ENCODE results near the gene KNCN.

Gene KNCN

GRCh38 chr1:46520063-46520911 is 31.2 kb downstream of the KNCN start:
- TF ChIP-seq POLR2A (IDR thresholded peaks at IDR 0.05; ENCODE audit: low read depth, low read length) (no peak), TAF1 (IDR thresholded peaks at IDR 0.05; ENCODE audit: borderline replicate concordance, low read depth, low read length) (no peak), POLR2AphosphoS5 (IDR thresholded peaks at IDR 0.05; ENCODE audit: low read depth, low read length) (no peak)
- FAIRE-seq (no peak), DNase-seq (ENCODE audit: insufficient read length) (no peak)

GRCh38 chr1:46519209-46519608 is 32.2 kb downstream of the KNCN start:
- TF ChIP-seq TAF1 (IDR thresholded peaks at IDR 0.05; ENCODE audit: borderline replicate concordance, low read depth, low read length): no peak
- TF ChIP-seq POLR2A (IDR thresholded peaks at IDR 0.05; ENCODE audit: low read depth, low read length): no peak
- DNase-seq (ENCODE audit: insufficient read length) (no peak), FAIRE-seq (no peak)

DNA sequence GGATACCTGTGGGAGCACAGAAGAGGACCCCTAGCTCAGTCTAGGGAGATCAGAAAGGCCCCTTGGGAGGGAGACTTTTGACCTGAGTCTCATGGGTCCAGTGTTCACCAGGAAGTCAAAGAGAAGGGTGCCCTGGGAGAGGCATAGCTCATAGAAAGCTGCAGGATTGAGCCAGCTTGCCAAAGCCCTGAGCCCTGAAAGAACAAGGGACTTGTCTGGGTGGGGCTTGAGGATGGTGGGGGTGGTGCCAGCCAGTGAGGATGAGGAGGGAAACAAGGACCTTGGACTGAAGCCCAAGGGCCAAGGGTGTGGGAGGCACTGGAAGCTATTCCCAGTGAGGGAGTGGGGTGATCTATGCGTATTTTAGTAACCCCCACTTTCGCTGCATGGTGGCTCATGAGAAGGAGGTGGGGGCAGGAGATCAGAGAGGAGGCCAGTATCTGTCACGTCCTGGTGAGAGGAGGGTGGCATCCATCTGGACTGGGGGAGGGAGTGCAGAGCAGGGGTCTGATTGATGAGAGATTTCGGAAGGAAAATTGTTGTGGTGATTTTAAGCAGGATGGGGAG is 33.4 kb downstream of the KNCN start:
- TF ChIP-seq TAF1 (IDR thresholded peaks at IDR 0.05; ENCODE audit: borderline replicate concordance, low read depth, low read length) (no peak), POLR2AphosphoS5 (IDR thresholded peaks at IDR 0.05; ENCODE audit: low read depth, low read length) (no peak), POLR2A (IDR thresholded peaks at IDR 0.05; ENCODE audit: low read depth, low read length) (no peak)
- DNase-seq (ENCODE audit: insufficient read length) (no peak), FAIRE-seq (no peak)

DNA sequence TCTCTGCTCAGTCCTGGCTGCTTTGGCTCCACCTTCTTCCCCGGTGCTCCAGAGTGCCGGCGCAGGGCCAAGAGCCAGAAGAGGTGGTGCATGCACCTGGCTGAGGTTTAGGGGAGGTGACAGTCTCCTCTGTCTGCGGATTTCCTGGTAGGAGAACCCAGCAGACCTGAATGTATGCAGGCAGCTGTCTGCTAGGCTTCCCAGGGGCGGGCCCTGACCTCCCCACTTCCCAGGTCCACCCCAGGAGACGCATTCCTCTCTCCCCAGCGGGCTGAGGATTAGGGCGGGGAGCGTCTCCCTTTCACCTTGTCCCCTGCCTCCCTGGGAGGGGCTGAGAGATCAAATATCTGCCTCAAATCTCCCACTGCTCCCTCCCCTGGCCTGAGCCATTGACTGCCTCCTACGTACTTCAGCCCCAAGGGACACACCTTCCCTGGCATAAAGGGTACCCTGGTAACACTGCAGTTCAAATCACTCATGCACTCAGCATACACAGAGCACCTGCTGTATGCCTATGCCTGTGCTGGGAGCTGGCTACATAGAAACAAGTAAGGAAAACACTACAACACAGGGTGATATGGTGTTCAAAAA is 34.3 kb downstream of the KNCN start:
- TF ChIP-seq TAF1 (IDR thresholded peaks at IDR 0.05; ENCODE audit: borderline replicate concordance, low read depth, low read length): no peak
- TF ChIP-seq POLR2AphosphoS5 (IDR thresholded peaks at IDR 0.05; ENCODE audit: low read depth, low read length): no peak
- no peak for TF ChIP-seq POLR2A (IDR thresholded peaks at IDR 0.05; ENCODE audit: low read depth, low read length)
- DNase-seq (ENCODE audit: insufficient read length) (no peak), FAIRE-seq (no peak)

GRCh38 chr1:46516200-46516950 is 35.1 kb downstream of the KNCN start:
- no peak for TF ChIP-seq POLR2A (IDR thresholded peaks at IDR 0.05; ENCODE audit: low read depth, low read length)
- TF ChIP-seq POLR2AphosphoS5 (IDR thresholded peaks at IDR 0.05; ENCODE audit: low read depth, low read length): no peak
- no peak for TF ChIP-seq TAF1 (IDR thresholded peaks at IDR 0.05; ENCODE audit: borderline replicate concordance, low read depth, low read length)
- no peak for FAIRE-seq

GRCh38 chr1:46515576-46515975 is 35.9 kb downstream of the KNCN start:
- FAIRE-seq (no peak), DNase-seq (ENCODE audit: insufficient read length) (no peak)
- TF ChIP-seq TAF1 (IDR thresholded peaks at IDR 0.05; ENCODE audit: borderline replicate concordance, low read depth, low read length) (no peak), POLR2A (IDR thresholded peaks at IDR 0.05; ENCODE audit: low read depth, low read length) (no peak), POLR2AphosphoS5 (IDR thresholded peaks at IDR 0.05; ENCODE audit: low read depth, low read length) (no peak)

More at GRCh38 chr1:46516200-46516950, 35.1 kb downstream of the KNCN start:
- DNase-seq (ENCODE audit: insufficient read length): no peak

DNA sequence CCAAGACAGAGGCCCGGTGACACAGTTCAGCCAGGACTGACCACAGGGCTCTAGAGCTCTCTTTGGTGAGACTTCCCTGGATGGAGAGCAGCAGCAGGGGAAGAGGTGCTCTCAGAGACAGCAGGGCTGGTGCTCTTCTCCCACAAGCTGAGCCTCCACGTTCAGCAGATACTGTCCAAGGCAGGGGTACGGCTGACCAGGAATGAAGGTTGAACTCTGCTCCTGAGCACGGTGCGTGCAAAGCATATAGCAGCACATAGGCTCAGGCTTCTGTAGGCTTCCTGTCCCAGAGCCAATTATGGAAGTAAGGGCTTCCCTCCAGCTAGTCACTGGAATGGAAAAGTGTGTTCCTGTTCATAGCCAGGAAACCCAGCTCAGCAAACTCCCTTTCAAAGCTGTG is 37.9 kb downstream of the KNCN start:
- no peak for DNase-seq (ENCODE audit: insufficient read length)
- TF ChIP-seq POLR2AphosphoS5 (IDR thresholded peaks at IDR 0.05; ENCODE audit: low read depth, low read length) (no peak), TAF1 (IDR thresholded peaks at IDR 0.05; ENCODE audit: borderline replicate concordance, low read depth, low read length) (no peak), POLR2A (IDR thresholded peaks at IDR 0.05; ENCODE audit: low read depth, low read length) (no peak)
- FAIRE-seq: no peak

DNA sequence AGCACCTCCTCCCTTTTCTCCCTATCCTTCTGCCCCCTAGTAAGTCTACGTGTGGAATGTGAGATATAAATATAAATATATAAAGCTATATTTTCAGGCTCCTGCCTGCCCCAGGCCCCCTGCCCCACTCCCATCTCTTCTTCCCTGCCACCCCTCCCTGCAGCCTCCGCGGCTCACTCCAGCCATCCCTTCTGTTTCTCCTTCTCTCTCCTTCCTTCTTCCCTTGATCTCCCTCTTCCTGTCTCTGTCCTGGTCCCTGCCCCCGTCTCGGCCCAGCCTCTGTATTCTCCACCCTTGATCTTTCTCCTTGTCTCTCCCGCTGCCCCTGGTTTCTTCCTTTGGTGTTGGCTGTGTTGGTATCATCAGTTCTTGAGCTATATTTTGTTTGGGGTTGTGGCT is 38.7 kb downstream of the KNCN start:
- no peak for TF ChIP-seq TAF1 (IDR thresholded peaks at IDR 0.05; ENCODE audit: borderline replicate concordance, low read depth, low read length)
- TF ChIP-seq POLR2A (IDR thresholded peaks at IDR 0.05; ENCODE audit: low read depth, low read length): no peak
- no peak for TF ChIP-seq POLR2AphosphoS5 (IDR thresholded peaks at IDR 0.05; ENCODE audit: low read depth, low read length)
- FAIRE-seq (no peak), DNase-seq (ENCODE audit: insufficient read length) (no peak)

DNA sequence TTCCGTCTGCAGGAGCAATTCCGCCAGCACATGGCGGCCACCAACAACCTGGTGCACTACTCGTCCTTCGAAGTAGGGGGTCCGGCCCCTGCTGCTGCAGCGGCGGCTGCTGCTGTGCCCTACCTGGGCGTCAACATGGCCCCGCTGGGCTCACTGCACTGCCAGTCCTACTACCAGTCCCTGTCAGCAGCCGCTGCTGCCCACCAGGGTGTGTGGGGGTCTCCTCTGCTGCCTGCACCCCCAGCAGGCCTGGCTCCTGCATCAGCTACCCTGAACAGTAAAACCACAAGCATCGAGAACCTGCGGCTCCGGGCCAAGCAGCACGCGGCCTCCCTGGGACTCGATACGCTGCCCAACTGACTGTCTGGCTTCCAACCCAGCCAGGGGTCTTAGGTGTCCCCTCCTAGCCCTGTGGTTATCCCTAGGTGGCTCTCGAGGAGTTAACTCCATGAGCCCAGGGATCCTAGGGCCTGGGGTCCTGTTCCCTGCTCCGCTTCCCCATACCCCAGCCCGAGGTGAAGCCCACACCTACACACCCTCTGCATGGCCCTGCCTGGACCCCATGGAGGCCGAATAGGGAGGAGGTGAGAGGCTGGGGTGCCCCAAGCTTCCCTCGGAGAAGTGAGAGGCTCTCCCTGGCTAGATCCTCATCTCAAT is 39.2 kb downstream of the KNCN start:
- DNase-seq (ENCODE audit: insufficient read length): no peak
- FAIRE-seq: no peak
- TF ChIP-seq TAF1 (IDR thresholded peaks at IDR 0.05; ENCODE audit: borderline replicate concordance, low read depth, low read length): no peak
- no peak for TF ChIP-seq POLR2AphosphoS5 (IDR thresholded peaks at IDR 0.05; ENCODE audit: low read depth, low read length)
- TF ChIP-seq POLR2A (IDR thresholded peaks at IDR 0.05; ENCODE audit: low read depth, low read length): no peak

DNA sequence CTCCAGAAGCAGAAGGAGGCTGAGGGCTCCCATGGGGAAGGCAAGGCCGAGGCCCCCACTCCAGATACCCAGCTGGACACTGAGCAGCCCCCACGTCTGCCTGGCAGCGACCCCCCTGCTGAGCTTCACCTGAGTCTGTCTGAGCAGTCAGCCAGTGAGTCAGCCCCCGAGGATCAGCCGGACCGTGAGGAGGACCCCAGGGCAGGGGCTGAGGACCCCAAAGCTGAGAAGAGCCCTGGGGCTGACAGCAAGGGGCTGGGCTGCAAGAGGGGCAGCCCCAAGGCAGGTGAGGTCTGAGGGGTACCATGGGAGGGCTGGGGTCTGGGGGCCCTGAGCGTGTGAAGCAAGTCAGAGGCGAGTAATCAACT is 40.5 kb downstream of the KNCN start:
- FAIRE-seq (no peak), DNase-seq (ENCODE audit: insufficient read length) (no peak)
- TF ChIP-seq POLR2A (IDR thresholded peaks at IDR 0.05; ENCODE audit: low read depth, low read length) (no peak), POLR2AphosphoS5 (IDR thresholded peaks at IDR 0.05; ENCODE audit: low read depth, low read length) (no peak), TAF1 (IDR thresholded peaks at IDR 0.05; ENCODE audit: borderline replicate concordance, low read depth, low read length) (no peak)

Measured in GM12892 (cell line).